Keratinocyte (primary cell): Measurements from ENCODE around the gene HIRA. TPM values are rescaled to one million over a fixed set of nuclear protein-coding genes. Genes with fewer than 3 reads are reported as not detected.

Experiments used
- DNase-seq: peaks from one replicate; pipeline ENCODE4 v3.0.0-alpha.2; 2011; ENCODE audit warnings: low read depth, missing footprints, low spot score
- FAIRE-seq: peaks from 2 replicates; lab custom pipeline; 2011; peaks lifted over from hg19 to GRCh38; lab: Jason Lieb, UNC
- H2AFZ ChIP-seq: 2 replicates; pipeline ENCODE4 v1.6.0; 2012; ENCODE audit warnings: low read length, control low read depth, inconsistent platforms; ENCODE audit not compliant: control insufficient read depth
- H3K27ac ChIP-seq: 2 replicates; pipeline ENCODE4 v1.5.1; 2011; ENCODE audit warnings: low read length; ENCODE audit not compliant: control insufficient read depth, insufficient read depth
- H3K27me3 ChIP-seq: 3 replicates; pipeline ENCODE4 v1.6.0; 2011; ENCODE audit warnings: low read length; ENCODE audit not compliant: control insufficient read depth, insufficient read depth; ENCODE audit errors: extremely low read depth
- H3K36me3 ChIP-seq, 2 experiments: 2 replicates in 1 of 2; 3 replicates in 1 of 2; pipeline ENCODE4 v1.5.1; 2011; ENCODE audit warnings: low read length in 2 of 2, mild to moderate bottlenecking in 1 of 2; ENCODE audit not compliant: control insufficient read depth in 2 of 2, insufficient read depth in 2 of 2; ENCODE audit errors: extremely low read depth in 1 of 2
- H3K4me1 ChIP-seq: 3 replicates; pipeline ENCODE4 v1.5.1; 2011; ENCODE audit warnings: low read length; ENCODE audit not compliant: control insufficient read depth, insufficient read depth; ENCODE audit errors: extremely low read depth
- H3K4me2 ChIP-seq: 3 replicates; pipeline ENCODE4 v1.6.0; 2011; ENCODE audit warnings: low read depth, low read length; ENCODE audit not compliant: control insufficient read depth, insufficient read depth; ENCODE audit errors: extremely low read depth
- H3K4me3 ChIP-seq, 3 experiments: fragments of 200-600 bp in 1 of 3; sonication (generic) in 1 of 3; 2 replicates in 2 of 3; 3 replicates in 1 of 3; pipeline ENCODE4 v1.5.1; 2011 to 2016; ENCODE audit warnings: low read length in 3 of 3, mild to moderate bottlenecking in 3 of 3, control low read depth in 2 of 3, inconsistent platforms in 1 of 3, low read depth in 1 of 3, mixed read lengths in 1 of 3, mixed run types in 1 of 3, moderate library complexity in 1 of 3; ENCODE audit not compliant: control insufficient read depth in 2 of 3, insufficient read depth in 2 of 3; ENCODE audit errors: extremely low read depth in 1 of 3
- H3K79me2 ChIP-seq: 2 replicates; pipeline ENCODE4 v1.6.0; 2012; ENCODE audit warnings: low read length; ENCODE audit not compliant: control insufficient read depth, insufficient read depth
- H3K9ac ChIP-seq: 3 replicates; pipeline ENCODE4 v1.6.0; 2011; ENCODE audit warnings: low read length; ENCODE audit not compliant: control insufficient read depth, insufficient read depth; ENCODE audit errors: extremely low read depth
- H3K9me1 ChIP-seq: 3 replicates; pipeline ENCODE4 v1.6.0; 2011; ENCODE audit warnings: low read length; ENCODE audit not compliant: control insufficient read depth, insufficient read depth; ENCODE audit errors: extremely low read depth
- H3K9me3 ChIP-seq: 2 replicates; pipeline ENCODE4 v1.5.1; 2012; ENCODE audit warnings: low read depth, low read length; ENCODE audit not compliant: control insufficient read depth
- H4K20me1 ChIP-seq: 3 replicates; pipeline ENCODE4 v1.6.0; 2011; ENCODE audit warnings: low read length; ENCODE audit not compliant: control insufficient read depth, insufficient read depth; ENCODE audit errors: extremely low read depth
- EZH2 ChIP-seq: IDR thresholded peaks from one replicate; pipeline ENCODE4 v1.6.1; 2012; ENCODE audit warnings: inconsistent platforms, mild to moderate bottlenecking, low read length, moderate library complexity
- dilution Hi-C: fragments of 300-500 bp; cut with MboI; formaldehyde crosslinking; loops from one replicate; pipeline ENCODE4 v1.7.0; 2020; ENCODE audit warnings: low sequenced_read_pairs; ENCODE audit not compliant: extremely low pct_ligation_motif_present
- polyA plus RNA-seq, 5 experiments: library from polyadenylated mRNA; depleted of rRNA in 3 of 5; stranded (reverse) in 3 of 5; stranded (forward) in 1 of 5; unstranded in 1 of 5; fragments of >200 nt; gene quantifications; 1 replicate in 1 of 5; 2 replicates in 3 of 5; 3 replicates in 1 of 5; pipeline versions ENCODE4 v1.2.1 to v1.2.3, GENCODE V29; 2011 to 2012; ENCODE audit warnings: missing spikeins in 2 of 5, low read depth in 1 of 5, low replicate concordance in 1 of 5
- TF ChIP-seq, protein P1 (sequence below), 3 experiments: IDR thresholded peaks in 1 of 3; conservative IDR thresholded peaks in 1 of 3; optimal IDR thresholded peaks in 1 of 3; 2 replicates in 2 of 3; 3 replicates in 1 of 3; pipeline versions ENCODE3 to v1.5.1; 2011; ENCODE audit warnings: low read length in 3 of 3, mild to moderate bottlenecking in 3 of 3, moderate library complexity in 2 of 3, control low read depth in 1 of 3, inconsistent platforms in 1 of 3; ENCODE audit not compliant: insufficient read depth in 2 of 3; ENCODE audit errors: extremely low read depth in 1 of 3

Gene HIRA
- polyA plus RNA-seq, 1 donor (not counting 4 experiments of a cell fraction or from before 2014, with no cell fraction given): 16.7 TPM

DNA sequence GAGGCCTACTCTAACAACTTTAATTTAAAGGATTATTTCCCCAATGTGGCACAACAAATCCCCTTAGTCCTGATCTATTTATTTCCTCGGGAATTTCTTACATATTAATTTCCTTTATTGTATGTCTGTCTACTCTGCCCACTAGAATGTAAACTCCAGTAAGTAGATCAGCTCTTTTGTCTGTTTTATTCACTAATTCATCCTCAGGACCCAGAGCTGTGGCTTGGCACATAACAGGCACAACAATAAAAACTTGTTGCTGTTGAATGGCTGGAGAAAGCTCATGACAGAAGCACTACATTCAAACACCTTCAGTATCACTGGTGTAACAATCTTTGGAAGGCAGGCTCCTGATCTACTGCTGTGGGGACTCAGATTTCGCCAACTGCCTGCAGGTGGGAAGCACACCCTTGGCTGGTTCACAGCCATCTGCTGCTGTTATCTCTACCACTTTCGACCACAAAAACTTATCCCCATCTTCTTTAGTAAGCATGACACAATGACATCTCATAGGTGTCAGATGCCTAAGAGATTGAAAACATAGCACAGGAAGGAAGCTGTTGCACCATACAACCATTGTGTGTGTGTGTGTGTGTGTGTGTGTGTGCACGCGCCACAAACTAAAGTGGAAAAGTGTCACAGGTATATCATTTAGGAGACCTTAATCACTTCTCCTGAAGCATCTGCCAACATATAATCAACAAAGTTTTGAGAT lies 11.9 kb downstream of the HIRA start:
- dilution Hi-C loops: no loop called here
- H4K20me1 ChIP-seq: peaks cover 38% of the 10 kb centered on the region
- H3K79me2 ChIP-seq: peaks cover 94% of the 10 kb centered on the region
- H3K36me3 ChIP-seq: no peaks in the 10 kb centered on the region
- no peak overlapping the region for H3K4me2 ChIP-seq
- DNase-seq (no peak), FAIRE-seq (no peak)
- H2AFZ ChIP-seq: no peak overlapping the region
- no peaks in the 10 kb centered on the region for H3K9me3 ChIP-seq
- no peak overlapping the region for H3K4me3 ChIP-seq
- H3K9me1 ChIP-seq: peaks cover 7% of the 10 kb centered on the region
- H3K27me3 ChIP-seq: no peaks in the 10 kb centered on the region
- no peak overlapping the region for H3K27ac ChIP-seq
- no peak for TF ChIP-seq EZH2
- TF ChIP-seq, protein P1, sequence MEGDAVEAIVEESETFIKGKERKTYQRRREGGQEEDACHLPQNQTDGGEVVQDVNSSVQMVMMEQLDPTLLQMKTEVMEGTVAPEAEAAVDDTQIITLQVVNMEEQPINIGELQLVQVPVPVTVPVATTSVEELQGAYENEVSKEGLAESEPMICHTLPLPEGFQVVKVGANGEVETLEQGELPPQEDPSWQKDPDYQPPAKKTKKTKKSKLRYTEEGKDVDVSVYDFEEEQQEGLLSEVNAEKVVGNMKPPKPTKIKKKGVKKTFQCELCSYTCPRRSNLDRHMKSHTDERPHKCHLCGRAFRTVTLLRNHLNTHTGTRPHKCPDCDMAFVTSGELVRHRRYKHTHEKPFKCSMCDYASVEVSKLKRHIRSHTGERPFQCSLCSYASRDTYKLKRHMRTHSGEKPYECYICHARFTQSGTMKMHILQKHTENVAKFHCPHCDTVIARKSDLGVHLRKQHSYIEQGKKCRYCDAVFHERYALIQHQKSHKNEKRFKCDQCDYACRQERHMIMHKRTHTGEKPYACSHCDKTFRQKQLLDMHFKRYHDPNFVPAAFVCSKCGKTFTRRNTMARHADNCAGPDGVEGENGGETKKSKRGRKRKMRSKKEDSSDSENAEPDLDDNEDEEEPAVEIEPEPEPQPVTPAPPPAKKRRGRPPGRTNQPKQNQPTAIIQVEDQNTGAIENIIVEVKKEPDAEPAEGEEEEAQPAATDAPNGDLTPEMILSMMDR (optimal IDR thresholded peaks at IDR 0.05 in 1 of 3, IDR thresholded peaks at IDR 0.05 in 1 of 3, conservative IDR thresholded peaks at IDR 0.05 in 1 of 3; ENCODE audit: extremely low read depth in 1 of 3, insufficient read depth in 2 of 3, low read length in 3 of 3): no peak
- H3K9ac ChIP-seq: no peak overlapping the region
- H3K4me1 ChIP-seq: peaks cover 10% of the 10 kb centered on the region

DNA sequence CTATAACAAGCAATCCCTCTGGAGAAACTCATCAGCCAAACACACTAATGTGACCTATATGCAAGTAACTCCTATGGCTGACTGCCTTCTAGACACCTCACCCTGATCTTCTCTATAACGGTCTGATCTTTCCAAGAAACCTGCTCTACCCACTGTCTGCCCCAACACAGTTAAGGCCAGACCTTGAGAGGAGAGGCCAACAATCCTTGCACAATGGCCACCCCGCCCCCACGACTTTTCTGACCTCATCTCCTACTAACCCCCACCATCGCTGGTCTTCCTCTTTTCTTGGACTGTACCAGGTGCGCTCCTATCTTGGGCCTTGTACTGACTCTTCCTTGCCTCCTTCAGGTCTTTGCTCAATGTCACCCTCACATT lies 12.5 kb downstream of the HIRA start:
- H3K4me3 ChIP-seq: no peak overlapping the region
- TF ChIP-seq, protein P1 (optimal IDR thresholded peaks at IDR 0.05 in 1 of 3, IDR thresholded peaks at IDR 0.05 in 1 of 3, conservative IDR thresholded peaks at IDR 0.05 in 1 of 3; ENCODE audit: extremely low read depth in 1 of 3, insufficient read depth in 2 of 3, low read length in 3 of 3): no peak
- TF ChIP-seq EZH2: no peak
- H3K27ac ChIP-seq: no peak overlapping the region
- H2AFZ ChIP-seq: no peak overlapping the region
- H3K4me1 ChIP-seq: peaks cover 10% of the 10 kb centered on the region
- no peak overlapping the region for H3K4me2 ChIP-seq
- peaks cover 33% of the 10 kb centered on the region for H4K20me1 ChIP-seq
- FAIRE-seq: no peak
- H3K9me1 ChIP-seq: peaks cover 7% of the 10 kb centered on the region
- no peaks in the 10 kb centered on the region for H3K27me3 ChIP-seq
- H3K36me3 ChIP-seq: peaks cover 0 to 1% of the 10 kb centered on the region in 2 experiments
- dilution Hi-C loops: no loop called here
- no peak overlapping the region for H3K9ac ChIP-seq
- H3K79me2 ChIP-seq: peaks cover 92% of the 10 kb centered on the region
- DNase-seq: no peak
- no peaks in the 10 kb centered on the region for H3K9me3 ChIP-seq
